ENCODE results near the gene NT5C1B.

DNA sequence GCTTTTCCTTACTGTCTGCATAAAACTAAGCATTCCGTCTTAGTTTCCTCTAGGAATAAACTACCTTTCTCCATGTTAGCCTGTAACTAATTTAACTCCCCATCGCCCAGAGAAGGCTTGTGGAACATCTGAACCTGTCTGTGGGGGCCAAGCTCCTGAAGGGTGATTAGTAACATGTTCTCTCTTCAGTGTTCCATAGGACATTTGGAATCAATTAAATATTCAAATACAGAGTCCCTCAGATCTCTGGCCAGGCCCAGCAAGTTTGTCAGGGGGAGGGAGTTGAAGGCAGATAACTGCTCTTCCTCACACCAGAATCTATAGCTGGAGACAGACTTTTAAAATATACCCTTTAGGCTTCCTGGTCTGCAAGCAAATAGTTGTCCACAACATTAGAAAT, 37.7 kb downstream of the NT5C1B start:
- TF ChIP-seq, protein P1, sequence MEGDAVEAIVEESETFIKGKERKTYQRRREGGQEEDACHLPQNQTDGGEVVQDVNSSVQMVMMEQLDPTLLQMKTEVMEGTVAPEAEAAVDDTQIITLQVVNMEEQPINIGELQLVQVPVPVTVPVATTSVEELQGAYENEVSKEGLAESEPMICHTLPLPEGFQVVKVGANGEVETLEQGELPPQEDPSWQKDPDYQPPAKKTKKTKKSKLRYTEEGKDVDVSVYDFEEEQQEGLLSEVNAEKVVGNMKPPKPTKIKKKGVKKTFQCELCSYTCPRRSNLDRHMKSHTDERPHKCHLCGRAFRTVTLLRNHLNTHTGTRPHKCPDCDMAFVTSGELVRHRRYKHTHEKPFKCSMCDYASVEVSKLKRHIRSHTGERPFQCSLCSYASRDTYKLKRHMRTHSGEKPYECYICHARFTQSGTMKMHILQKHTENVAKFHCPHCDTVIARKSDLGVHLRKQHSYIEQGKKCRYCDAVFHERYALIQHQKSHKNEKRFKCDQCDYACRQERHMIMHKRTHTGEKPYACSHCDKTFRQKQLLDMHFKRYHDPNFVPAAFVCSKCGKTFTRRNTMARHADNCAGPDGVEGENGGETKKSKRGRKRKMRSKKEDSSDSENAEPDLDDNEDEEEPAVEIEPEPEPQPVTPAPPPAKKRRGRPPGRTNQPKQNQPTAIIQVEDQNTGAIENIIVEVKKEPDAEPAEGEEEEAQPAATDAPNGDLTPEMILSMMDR (IDR thresholded peaks at IDR 0.05): no peak
- TF ChIP-seq POLR2A (IDR thresholded peaks at IDR 0.05): no peak
